K562 (cell line): ENCODE data around the gene TMEM117. TPM values are rescaled to one million over a fixed set of nuclear protein-coding genes. Genes with fewer than 3 reads are reported as not detected.
A peak's percentile ranks its signal among the peaks of the same experiment; 100 is the strongest.

Source experiments
- ATAC-seq: fragments of 200-7000 bp; cut with Tn5 transposase; 3 replicates; pipeline ENCODE4 v1.9.1; 2020; ENCODE audit warnings: moderate library complexity
- BruUV-seq: library from RNA; stranded (reverse); fragments of 400-500 nt; replicated peaks from 2 replicates; lab custom pipeline; 2021; lab: Mats Ljungman, UMichigan
- CTCF ChIA-PET: fragments of 300-600 bp; formaldehyde crosslinking; extraction: SDS; loops from one replicate; lab custom pipeline; 2021; ENCODE audit warnings: low intra/inter-chr PET ratio; lab: Yijun Ruan, JAX
- POLR2A ChIA-PET: fragments of 300-600, 350-650 bp; sonication (Branson Sonifier 250); formaldehyde crosslinking; extraction: SDS; loops from one replicate; lab custom pipeline; 2021; ENCODE audit warnings: antibody characterized with exemption, inconsistent platforms; lab: Yijun Ruan, JAX
- DNase-seq, 4 experiments: peaks; one replicate each; pipeline versions ENCODE4 v3.0.0 to v3.0.0-alpha.2; 2011 to 2018; ENCODE audit warnings: low spot score in 3 of 4, mixed read lengths in 3 of 4; ENCODE audit errors: extremely low read depth in 1 of 4
- FAIRE-seq: peaks from 2 replicates; lab custom pipeline; 2011; peaks lifted over from hg19 to GRCh38; lab: Jason Lieb, UNC
- H2AFZ ChIP-seq: 2 replicates; pipeline ENCODE4 v1.6.0; 2011; ENCODE audit warnings: low read depth, low read length, control low read depth, inconsistent platforms
- H3K27ac ChIP-seq: fragments of 200-600 bp; 3 replicates; pipeline ENCODE4 v1.8.0; 2011; ENCODE audit warnings: low read depth, mild to moderate bottlenecking, control low read depth, inconsistent platforms, low read length, moderate library complexity, mixed read lengths; ENCODE audit errors: extremely low read depth
- H3K27me3 ChIP-seq, 2 experiments: fragments of 300-600 bp in 1 of 2; 2 replicates in 1 of 2; 3 replicates in 1 of 2; pipeline versions ENCODE4 v1.6.0 to v1.8.0; 2011; ENCODE audit warnings: inconsistent platforms in 2 of 2, low read length in 2 of 2, mild to moderate bottlenecking in 1 of 2, mixed read lengths in 1 of 2, moderate library complexity in 1 of 2; ENCODE audit not compliant: control insufficient read depth in 2 of 2, insufficient read depth in 2 of 2
- H3K36me3 ChIP-seq: fragments of 300-600 bp; 3 replicates; pipeline ENCODE4 v1.8.0; 2011; ENCODE audit warnings: mild to moderate bottlenecking, low read length, inconsistent platforms; ENCODE audit not compliant: control insufficient read depth, insufficient read depth
- H3K4me1 ChIP-seq, 2 experiments: fragments of 200-600 bp in 1 of 2; replicated peaks in 1 of 2; 2 replicates in 1 of 2; 3 replicates in 1 of 2; pipeline versions ENCODE4 v1.5.1 to v1.8.0; 2011; ENCODE audit warnings: inconsistent platforms in 2 of 2, low read length in 2 of 2, mild to moderate bottlenecking in 1 of 2, mixed read lengths in 1 of 2, moderate library complexity in 1 of 2; ENCODE audit not compliant: control insufficient read depth in 2 of 2, insufficient read depth in 2 of 2
- H3K4me2 ChIP-seq: 2 replicates; pipeline ENCODE4 v1.6.1; 2011; ENCODE audit warnings: low read length, control low read depth, inconsistent platforms, mixed read lengths; ENCODE audit not compliant: insufficient read depth
- H3K4me3 ChIP-seq: fragments of 200-600 bp; sonication (generic), shearing (Covaris generic); 2 replicates; pipeline ENCODE4 v1.5.1; 2016; ENCODE audit warnings: control low read depth, inconsistent platforms
- H3K79me2 ChIP-seq: fragments of 200-600 bp; 3 replicates; pipeline ENCODE4 v1.8.0; 2011; ENCODE audit warnings: low read length, inconsistent platforms; ENCODE audit not compliant: control insufficient read depth, insufficient read depth
- H3K9ac ChIP-seq, 2 experiments: 2 replicates each; pipeline versions ENCODE4 v1.6.0 to v1.6.1; 2011; ENCODE audit warnings: low read depth in 2 of 2, low read length in 2 of 2, control low read depth in 1 of 2, inconsistent platforms in 1 of 2, mild to moderate bottlenecking in 1 of 2, mixed read lengths in 1 of 2; ENCODE audit not compliant: insufficient read depth in 1 of 2
- H3K9me1 ChIP-seq: one replicate; pipeline ENCODE4 v1.6.0; 2011; ENCODE audit warnings: inconsistent platforms, mild to moderate bottlenecking, low read length, moderate library complexity; ENCODE audit not compliant: control insufficient read depth, insufficient read depth
- H3K9me3 ChIP-seq: replicated peaks from 2 replicates; pipeline ENCODE4 v1.5.1; 2011; ENCODE audit warnings: low read depth, low read length, inconsistent platforms; ENCODE audit not compliant: control insufficient read depth, insufficient read depth
- H4K20me1 ChIP-seq: replicated peaks from 2 replicates; pipeline ENCODE4 v1.6.1; 2011; ENCODE audit warnings: low read length, inconsistent platforms, mixed read lengths; ENCODE audit not compliant: control insufficient read depth, insufficient read depth
- RAD21 ChIP-seq, 2 experiments: fragments of 250-450 bp in 1 of 2; fragments of 450-650 bp in 1 of 2; sonication (Bioruptor Pico) in 1 of 2; formaldehyde crosslinking in 1 of 2; IDR thresholded peaks in 1 of 2; conservative IDR thresholded peaks in 1 of 2; 2 replicates each; pipeline versions ENCODE4 v1.4.0 to v1.8.0; 2020 to 2022; ENCODE audit warnings: mild to moderate bottlenecking in 2 of 2, moderate library complexity in 1 of 2
- RUNX1 ChIP-seq: sonication (generic); IDR thresholded peaks from 2 replicates; pipeline ENCODE4 v1.6.1; 2016; ENCODE audit warnings: antibody characterized with exemption, low read depth
- WGBS: fragments of 100-300 bp; shearing (Covaris generic); methylation state at CpG from one replicate; pipeline ENCODE4 v1.1.6; 2016; ENCODE audit warnings: low coverage, mixed read lengths; ENCODE audit not compliant: insufficient coverage; ENCODE audit errors: missing lambda C conversion rate; 5-methylcytosine and 5-hydroxymethylcytosine counted together
- in situ Hi-C: fragments of 300-500 bp; cut with MboI; formaldehyde crosslinking; loops from 4 replicates; pipeline ENCODE4 v1.15.0; 2018; ENCODE audit warnings: inconsistent platforms, mixed read lengths
- intact Hi-C: fragments of 100-400 bp; cut with micrococcal nuclease; formaldehyde crosslinking; loops from 2 replicates; pipeline ENCODE4 v1.14.2; 2022
- polyA plus RNA-seq, 8 experiments: library from polyadenylated mRNA; depleted of rRNA in 4 of 8; stranded (reverse) in 5 of 8; unstranded in 3 of 8; fragments of >200 nt; fragmentation: Nextera tagmentation in 2 of 8; fragmentation: Illumina TruSeq in 1 of 8; extraction: Ambion mirVana in 2 of 8; extraction: Trizol in 1 of 8; gene quantifications; 2 replicates each; pipeline versions ENCODE4 v1.2.1 to v1.2.3, GENCODE V29; 2011 to 2014; ENCODE audit warnings: inconsistent platforms in 1 of 8, missing spikeins in 1 of 8
- total RNA-seq, 7 experiments: library from RNA; depleted of rRNA in 6 of 7; stranded (reverse); fragments of >200 nt in 6 of 7; fragmentation: Illumina TruSeq in 2 of 7; extraction: Trizol in 2 of 7; gene quantifications; 2 replicates each; pipeline versions ENCODE4 v1.2.1 to v1.2.3, GENCODE V29; 2011 to 2021; ENCODE audit warnings: low replicate concordance in 1 of 7
- TF ChIP-seq, protein P1 (sequence below): fragments of 450-650 bp; IDR thresholded peaks from 2 replicates; pipeline ENCODE4 v1.6.1; 2016; ENCODE audit warnings: low read depth, mild to moderate bottlenecking, moderate library complexity

The TMEM117 gene
- total and polyA plus RNA-seq, 9 of the 15 experiments (the other 6 are each of a cell fraction or from before 2014, with no cell fraction given) = 0.31 to 2.8 (median 1.0) TPM

DNA sequence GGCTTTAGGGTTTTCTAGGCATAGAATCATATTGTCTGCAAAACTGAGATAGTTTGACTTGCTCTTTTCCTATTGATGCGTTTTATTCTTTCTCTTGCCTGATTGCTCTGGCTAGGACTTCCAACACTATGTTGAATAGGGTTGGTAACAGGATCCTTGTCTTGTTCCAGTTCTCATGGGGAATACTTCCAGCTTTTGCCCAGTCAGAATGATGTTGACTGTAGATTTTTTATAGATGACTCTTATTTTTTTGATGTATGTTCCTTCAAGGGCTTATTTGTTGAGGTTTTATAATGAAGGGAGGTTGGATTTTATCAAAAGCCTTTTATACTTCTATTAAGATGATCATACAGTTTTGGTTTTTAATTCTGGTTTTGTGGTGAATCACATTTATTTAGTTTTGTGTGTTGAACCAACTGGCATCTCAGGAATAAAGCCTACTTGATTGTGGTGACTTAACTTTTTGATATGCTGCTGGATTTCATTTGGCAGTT, 478.2 kb downstream of the TMEM117 start (continued):
- TF ChIP-seq, protein P1, sequence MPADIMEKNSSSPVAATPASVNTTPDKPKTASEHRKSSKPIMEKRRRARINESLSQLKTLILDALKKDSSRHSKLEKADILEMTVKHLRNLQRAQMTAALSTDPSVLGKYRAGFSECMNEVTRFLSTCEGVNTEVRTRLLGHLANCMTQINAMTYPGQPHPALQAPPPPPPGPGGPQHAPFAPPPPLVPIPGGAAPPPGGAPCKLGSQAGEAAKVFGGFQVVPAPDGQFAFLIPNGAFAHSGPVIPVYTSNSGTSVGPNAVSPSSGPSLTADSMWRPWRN = no peak

DNA sequence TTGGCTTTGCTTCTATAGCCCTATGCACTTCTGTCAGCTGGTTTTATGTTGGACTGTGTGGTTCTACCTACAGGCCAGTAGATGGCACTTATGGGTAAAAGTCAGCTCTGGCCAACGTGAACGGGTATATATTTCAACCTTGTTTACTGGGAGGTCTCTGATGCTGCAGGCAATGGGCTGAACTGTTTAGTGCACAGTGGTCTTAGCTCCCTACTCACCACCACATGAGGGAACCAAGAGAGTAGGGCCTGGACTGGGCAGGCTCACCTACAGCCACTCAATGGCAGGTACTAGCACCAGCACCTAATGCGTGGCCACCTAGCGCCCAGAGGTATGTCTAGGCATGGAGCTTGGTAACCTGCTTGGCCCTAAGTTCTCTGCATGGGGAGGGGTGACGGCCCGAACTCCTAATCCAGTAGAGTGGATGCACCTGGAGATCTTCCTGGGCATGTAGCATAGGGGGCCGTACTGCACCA, 481.8 kb downstream of the TMEM117 start:
- WGBS = 1% methylated on average over 7 of the region's 7 CpGs
- no peaks in the 10 kb centered on the region for H3K36me3 ChIP-seq
- FAIRE-seq = no peak
- H3K4me3 ChIP-seq = no peak overlapping the region
- no peak overlapping the region for H3K4me2 ChIP-seq
- ChIA-PET CTCF (no interaction called here), POLR2A (no interaction called here)
- no peak overlapping the region for H2AFZ ChIP-seq
- no peak overlapping the region for H3K27ac ChIP-seq
- no peaks in the 10 kb centered on the region for H3K27me3 ChIP-seq
- no peaks in the 10 kb centered on the region for H3K9me3 ChIP-seq
- no peak overlapping the region for H3K9ac ChIP-seq
- no peak for DNase-seq
- TF ChIP-seq RAD21 (CRISPR knock-in tag; conservative IDR thresholded peaks at IDR 0.05 in 1 of 2, IDR thresholded peaks at IDR 0.05 in 1 of 2) (0 out of 4 replicates have a peak, but pooled peaks of 1 of the 2 experiments have one; percentile 8), RUNX1 (no peak)
- H4K20me1 ChIP-seq = no peaks in the 10 kb centered on the region
- no peaks in the 10 kb centered on the region for H3K79me2 ChIP-seq
- intact Hi-C loops = no loop called here
- H3K9me1 ChIP-seq = no peaks in the 10 kb centered on the region
- no TSS peak for BruUV-seq
- in situ Hi-C loops = no loop called here
- H3K4me1 ChIP-seq = no peaks in the 10 kb centered on the region
- no peak for ATAC-seq
